Tibial nerve (tissue), 4 donors: Measurements from ENCODE around the gene RNASEH2A.

Experiments used
- EP300 ChIP-seq, 2 donors: sonication (generic); formaldehyde crosslinking; IDR thresholded peaks; one replicate each; pipeline ENCODE4 v1.6.1; 2017; ENCODE audit warnings: antibody characterized with exemption in 2 of 2, mild to moderate bottlenecking in 1 of 2
- POLR2A ChIP-seq, 2 donors: fragments of 450-650 bp; IDR thresholded peaks; one replicate each; pipeline ENCODE4 v1.6.1; 2017; ENCODE audit warnings: antibody characterized with exemption in 2 of 2, mild to moderate bottlenecking in 2 of 2, moderate library complexity in 2 of 2
- TF ChIP-seq, protein P1 (sequence below), 5 experiments: fragments of 200-600 bp in 3 of 5; fragments of 450-650 bp in 2 of 5; sonication (generic) in 3 of 5; IDR thresholded peaks; one replicate each; pipeline ENCODE4 v1.5.1; 2016 to 2019; ENCODE audit warnings: antibody characterized with exemption in 5 of 5, mild to moderate bottlenecking in 3 of 5, moderate library complexity in 2 of 5

GRCh38 chr19:12843999-12844732 is 37.8 kb downstream of the RNASEH2A start:
- TF ChIP-seq POLR2A (IDR thresholded peaks at IDR 0.05) (no peak), EP300 (IDR thresholded peaks at IDR 0.05) (no peak)
- TF ChIP-seq, protein P1, sequence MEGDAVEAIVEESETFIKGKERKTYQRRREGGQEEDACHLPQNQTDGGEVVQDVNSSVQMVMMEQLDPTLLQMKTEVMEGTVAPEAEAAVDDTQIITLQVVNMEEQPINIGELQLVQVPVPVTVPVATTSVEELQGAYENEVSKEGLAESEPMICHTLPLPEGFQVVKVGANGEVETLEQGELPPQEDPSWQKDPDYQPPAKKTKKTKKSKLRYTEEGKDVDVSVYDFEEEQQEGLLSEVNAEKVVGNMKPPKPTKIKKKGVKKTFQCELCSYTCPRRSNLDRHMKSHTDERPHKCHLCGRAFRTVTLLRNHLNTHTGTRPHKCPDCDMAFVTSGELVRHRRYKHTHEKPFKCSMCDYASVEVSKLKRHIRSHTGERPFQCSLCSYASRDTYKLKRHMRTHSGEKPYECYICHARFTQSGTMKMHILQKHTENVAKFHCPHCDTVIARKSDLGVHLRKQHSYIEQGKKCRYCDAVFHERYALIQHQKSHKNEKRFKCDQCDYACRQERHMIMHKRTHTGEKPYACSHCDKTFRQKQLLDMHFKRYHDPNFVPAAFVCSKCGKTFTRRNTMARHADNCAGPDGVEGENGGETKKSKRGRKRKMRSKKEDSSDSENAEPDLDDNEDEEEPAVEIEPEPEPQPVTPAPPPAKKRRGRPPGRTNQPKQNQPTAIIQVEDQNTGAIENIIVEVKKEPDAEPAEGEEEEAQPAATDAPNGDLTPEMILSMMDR (IDR thresholded peaks at IDR 0.05) = no peak
